Astrocyte of the spinal cord (primary cell): ENCODE results near the gene CD177.
"Not testable (repeated sequence)": the region's sequence is repeated elsewhere in the genome, so short reads cannot be mapped to it uniquely, and the experiment has no call there.

Experiments
- DNase-seq: peaks from one replicate; pipeline ENCODE4 v3.0.0; 2011; ENCODE audit warnings: low read depth, low spot score
- H3K4me3 ChIP-seq: 2 replicates; pipeline ENCODE4 v1.5.1; 2011; ENCODE audit warnings: low read depth, mild to moderate bottlenecking, low read length, moderate library complexity
- in situ Hi-C: cut with HindIII; loops from 2 replicates; pipeline ENCODE4 v1.10.0; 2017; ENCODE audit warnings: low sequenced_read_pairs
- TF ChIP-seq, protein P1 (sequence below): IDR thresholded peaks from 2 replicates; pipeline ENCODE4 v1.5.1; 2012; ENCODE audit warnings: low read depth, mild to moderate bottlenecking, low read length, inconsistent platforms

The CD177 gene

DNA sequence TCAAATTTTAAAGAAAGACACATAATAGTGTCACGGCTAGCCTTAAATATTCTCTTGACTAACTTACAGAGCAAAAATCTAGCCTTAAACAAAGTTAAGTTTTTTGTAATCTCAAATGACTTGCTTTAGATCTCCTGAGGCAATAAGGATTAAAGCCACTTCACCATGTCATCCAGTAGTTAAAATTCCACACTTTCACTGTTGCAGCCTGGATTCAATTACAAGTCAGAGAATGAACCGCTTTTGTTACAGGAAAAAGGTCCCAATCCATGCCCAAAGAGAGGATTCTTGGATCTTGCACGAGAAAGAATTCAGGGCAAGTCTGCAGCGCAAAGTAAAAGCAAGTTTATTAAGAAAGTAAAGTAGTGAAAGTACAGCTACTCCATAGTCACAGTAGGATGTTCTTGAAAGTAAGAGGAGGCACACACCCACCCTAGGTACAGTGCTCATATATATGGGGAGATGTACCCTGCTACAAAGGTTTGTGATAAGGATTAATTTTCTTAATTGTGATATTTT lies 34.6 kb upstream of the CD177 start:
- TF ChIP-seq, protein P1, sequence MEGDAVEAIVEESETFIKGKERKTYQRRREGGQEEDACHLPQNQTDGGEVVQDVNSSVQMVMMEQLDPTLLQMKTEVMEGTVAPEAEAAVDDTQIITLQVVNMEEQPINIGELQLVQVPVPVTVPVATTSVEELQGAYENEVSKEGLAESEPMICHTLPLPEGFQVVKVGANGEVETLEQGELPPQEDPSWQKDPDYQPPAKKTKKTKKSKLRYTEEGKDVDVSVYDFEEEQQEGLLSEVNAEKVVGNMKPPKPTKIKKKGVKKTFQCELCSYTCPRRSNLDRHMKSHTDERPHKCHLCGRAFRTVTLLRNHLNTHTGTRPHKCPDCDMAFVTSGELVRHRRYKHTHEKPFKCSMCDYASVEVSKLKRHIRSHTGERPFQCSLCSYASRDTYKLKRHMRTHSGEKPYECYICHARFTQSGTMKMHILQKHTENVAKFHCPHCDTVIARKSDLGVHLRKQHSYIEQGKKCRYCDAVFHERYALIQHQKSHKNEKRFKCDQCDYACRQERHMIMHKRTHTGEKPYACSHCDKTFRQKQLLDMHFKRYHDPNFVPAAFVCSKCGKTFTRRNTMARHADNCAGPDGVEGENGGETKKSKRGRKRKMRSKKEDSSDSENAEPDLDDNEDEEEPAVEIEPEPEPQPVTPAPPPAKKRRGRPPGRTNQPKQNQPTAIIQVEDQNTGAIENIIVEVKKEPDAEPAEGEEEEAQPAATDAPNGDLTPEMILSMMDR = no peak
- DNase-seq = no peak
- H3K4me3 ChIP-seq = no peak overlapping the region
- in situ Hi-C loops = no loop called here

DNA sequence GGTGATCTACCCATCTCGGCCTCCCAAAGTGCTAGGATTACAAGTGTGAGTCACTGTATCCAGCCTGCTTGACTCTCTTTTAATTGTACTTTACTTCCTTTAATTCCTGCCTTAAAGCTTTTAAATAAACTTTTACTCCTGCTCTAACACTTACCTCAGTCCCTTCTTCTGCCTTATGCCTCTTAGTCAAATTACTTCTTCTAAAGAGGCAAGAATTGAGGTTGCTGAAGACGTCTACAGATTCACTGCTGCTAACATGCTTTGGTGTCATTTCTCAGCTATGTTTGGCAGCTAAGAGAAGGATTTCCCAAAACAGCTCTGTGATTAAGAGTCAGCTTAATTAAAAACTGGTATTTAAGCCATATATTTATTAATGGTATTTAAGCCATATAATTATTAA lies 32.9 kb upstream of the CD177 start:
- TF ChIP-seq, protein P1 = no peak
- DNase-seq = no peak
- H3K4me3 ChIP-seq = no peak overlapping the region
- in situ Hi-C loops = no loop called here

DNA sequence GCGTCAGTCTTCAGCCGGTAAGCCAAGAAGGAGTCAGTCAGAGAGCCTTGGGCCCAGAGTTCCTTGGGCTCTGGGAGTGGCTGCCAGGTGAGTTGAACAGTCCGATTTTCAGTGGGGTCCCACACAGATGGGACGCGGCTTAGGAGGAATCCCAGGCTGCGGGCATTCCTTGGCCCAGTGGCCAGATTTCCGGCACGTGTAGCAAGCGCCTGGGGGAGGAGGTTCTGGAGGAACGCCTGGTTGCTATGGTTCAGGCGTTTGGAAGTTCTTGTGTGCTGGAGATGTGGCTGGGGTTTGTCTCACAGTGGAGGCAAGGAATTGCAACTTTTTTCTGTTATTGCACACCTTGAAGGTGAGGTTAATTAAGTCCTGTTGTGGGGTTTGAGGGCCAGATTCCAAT lies 26.7 kb upstream of the CD177 start:
- in situ Hi-C loops, DNase-seq, H3K4me3 ChIP-seq: not testable (repeated sequence)

DNA sequence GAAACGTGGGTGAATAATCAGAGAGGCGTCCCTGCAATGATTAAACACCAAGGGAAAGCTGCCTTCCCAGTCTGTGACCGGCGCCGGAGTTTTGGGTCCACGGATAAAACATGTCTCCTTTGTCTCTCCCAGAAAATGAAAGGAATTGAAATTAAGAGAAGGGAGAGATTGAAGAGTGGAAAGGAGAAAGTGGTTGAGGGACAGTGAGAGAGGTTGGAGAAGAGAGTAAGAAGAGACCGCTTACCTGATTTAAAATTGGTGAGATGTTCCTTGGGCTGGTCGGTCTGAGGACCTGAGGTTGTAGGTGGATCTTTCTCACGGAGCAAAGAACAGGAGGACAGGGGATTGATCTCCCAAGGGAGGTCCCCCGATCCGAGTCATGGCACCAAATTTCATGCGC lies 24.9 kb upstream of the CD177 start:
- in situ Hi-C loops, DNase-seq, H3K4me3 ChIP-seq: not testable (repeated sequence)

DNA sequence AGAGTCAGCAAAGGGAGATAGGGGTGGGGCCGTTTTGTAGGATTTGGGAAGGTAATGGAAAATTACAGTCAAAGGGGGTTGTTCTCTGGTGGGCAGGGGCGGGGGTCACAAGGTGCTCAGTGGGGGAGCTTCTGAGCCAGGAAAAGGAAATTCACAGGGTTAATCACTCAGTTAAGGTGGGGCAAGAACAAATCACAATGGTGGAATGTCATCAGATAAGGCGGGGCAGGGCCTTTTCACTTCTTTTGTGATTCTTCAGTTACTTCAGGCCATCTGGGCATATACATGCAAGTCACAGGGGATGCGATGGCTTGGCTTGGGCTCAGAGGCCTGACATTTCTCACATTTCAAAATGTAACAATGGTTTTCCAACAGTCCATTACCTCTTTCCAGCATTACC lies 24.4 kb upstream of the CD177 start:
- H3K4me3 ChIP-seq, DNase-seq, in situ Hi-C loops: not testable (repeated sequence)

DNA sequence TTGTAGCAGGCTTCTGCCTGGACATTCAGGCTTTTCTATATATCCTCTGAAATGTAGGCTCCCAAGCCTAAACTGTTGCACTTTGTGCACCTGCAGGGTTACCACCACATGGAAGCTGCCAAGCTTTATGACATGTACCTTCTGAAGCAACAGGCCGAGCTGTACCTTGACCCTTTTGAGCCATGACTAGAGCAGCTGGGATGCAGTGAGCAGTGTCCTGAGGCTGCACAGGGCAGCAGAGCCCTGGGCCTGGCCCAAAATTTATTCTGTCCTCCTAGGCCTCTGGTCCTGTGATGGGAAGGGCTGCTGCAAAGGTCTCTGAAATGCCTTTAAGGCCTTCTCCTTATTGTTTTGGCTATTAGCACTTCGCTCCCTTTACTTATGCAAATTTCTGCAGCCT lies 23.5 kb upstream of the CD177 start:
- in situ Hi-C loops = no loop called here
- DNase-seq = no peak
- no peak overlapping the region for H3K4me3 ChIP-seq
- TF ChIP-seq, protein P1 = no peak

DNA sequence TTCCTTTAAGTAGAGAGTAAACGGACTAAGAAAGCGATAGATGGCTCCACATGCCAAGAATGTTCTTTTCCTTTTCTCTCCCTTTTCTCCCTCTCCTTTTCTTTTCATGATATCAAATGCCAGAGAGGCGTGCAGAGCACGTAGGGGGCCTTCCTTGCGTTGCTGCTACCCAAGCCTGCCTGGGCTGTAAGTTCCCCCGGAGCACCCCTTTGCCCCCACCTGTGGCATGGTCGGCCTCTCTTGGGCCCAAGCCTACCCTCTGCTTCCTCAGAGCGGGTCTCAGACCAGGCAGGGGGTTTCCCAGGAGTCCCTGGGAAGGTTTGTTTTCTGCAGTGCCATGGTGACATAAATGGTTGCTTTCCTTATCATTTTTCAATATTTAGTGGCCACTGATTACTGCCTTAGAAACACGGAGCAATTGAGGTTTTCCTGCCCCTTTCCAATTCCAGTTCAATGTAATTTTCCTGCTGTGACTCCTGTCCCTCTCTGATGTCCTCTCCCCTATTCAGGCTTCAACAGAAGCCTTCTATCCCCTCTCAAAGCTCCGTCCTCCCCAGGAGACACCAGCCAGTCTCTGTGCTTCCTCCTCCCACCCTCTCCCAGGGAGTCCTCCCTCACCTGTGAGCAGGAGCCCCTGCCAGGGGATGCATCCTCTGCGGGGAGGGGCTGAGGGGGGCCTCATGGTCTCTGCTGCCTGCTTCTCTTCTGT lies 22.6 kb upstream of the CD177 start:
- DNase-seq = no peak
- no peak overlapping the region for H3K4me3 ChIP-seq
- TF ChIP-seq, protein P1 = no peak
- in situ Hi-C loops = no loop called here

DNA sequence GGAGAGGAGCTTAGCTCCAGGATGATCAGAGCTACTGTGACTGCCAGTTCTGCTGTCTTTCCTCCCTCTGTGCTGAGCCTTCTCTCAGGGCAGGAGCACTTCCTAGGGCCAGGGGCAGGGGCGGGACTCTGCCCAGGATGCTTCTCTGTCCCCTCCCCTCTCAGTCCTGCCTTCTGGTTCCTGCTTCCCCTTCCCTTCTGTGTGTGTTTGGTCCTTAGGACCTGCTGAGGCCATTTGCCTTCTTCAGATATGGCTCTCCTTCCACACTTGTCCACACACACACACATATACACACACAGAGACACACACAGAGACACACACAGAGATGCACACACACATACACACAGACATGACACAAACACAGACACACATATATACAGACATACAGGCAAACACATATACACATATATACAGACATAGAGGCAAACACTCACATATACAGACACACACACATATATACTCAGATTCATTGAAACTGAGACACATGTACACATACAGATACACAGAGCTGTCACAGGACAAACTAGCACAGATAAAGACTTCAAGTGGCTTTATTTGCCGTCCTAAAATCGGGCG lies 22.0 kb upstream of the CD177 start:
- in situ Hi-C loops = no loop called here
- TF ChIP-seq, protein P1 = no peak
- DNase-seq = no peak
- H3K4me3 ChIP-seq = no peak overlapping the region
